Choroid plexus epithelial cell (primary cell): ENCODE measurements around the gene DUSP28.

Experiments
- DNase-seq: peaks from one replicate; pipeline ENCODE4 v3.0.0-alpha.2; 2010; ENCODE audit warnings: low read depth
- H3K4me3 ChIP-seq: 2 replicates; pipeline ENCODE4 v1.5.1; 2011; ENCODE audit warnings: low read depth, mild to moderate bottlenecking, control low read depth, low read length, moderate library complexity
- CTCF ChIP-seq: conservative IDR thresholded peaks from 2 replicates; pipeline ENCODE4 v1.5.1; 2011; ENCODE audit warnings: low read depth, mild to moderate bottlenecking, control low read depth, inconsistent platforms, low read length, moderate library complexity

Gene DUSP28

GRCh38 chr2:240579071-240579762 is 19.1 kb downstream of the DUSP28 start:
- no peak for TF ChIP-seq CTCF
- no peak overlapping the region for H3K4me3 ChIP-seq
- DNase-seq = no peak

- TF ChIP-seq CTCF = peak; percentile 6
- DNase-seq = peak; percentile 87
- H3K4me3 ChIP-seq = no peak overlapping the region
These were observed 19.8 kb downstream of the DUSP28 start for GRCh38 chr2:240579771-240580614.

GRCh38 chr2:240581811-240582210 is 21.7 kb downstream of the DUSP28 start:
- H3K4me3 ChIP-seq = no peak overlapping the region
- no peak for TF ChIP-seq CTCF
- no peak for DNase-seq

GRCh38 chr2:240582781-240583180 is 22.6 kb downstream of the DUSP28 start:
- TF ChIP-seq CTCF = no peak
- peak; percentile 52 for DNase-seq
- H3K4me3 ChIP-seq = no peak overlapping the region

GRCh38 chr2:240583774-240584173 is 23.6 kb downstream of the DUSP28 start:
- no peak for DNase-seq
- H3K4me3 ChIP-seq = no peak overlapping the region
- TF ChIP-seq CTCF = no peak

GRCh38 chr2:240584486-240585031 is 24.4 kb downstream of the DUSP28 start:
- peak; percentile 39 for DNase-seq
- no peak for TF ChIP-seq CTCF
- H3K4me3 ChIP-seq = peak overlapping the region; percentile 94
